Neural progenitor cell (in vitro differentiated cells): ENCODE data around the gene HAO2. TPM values are rescaled to one million over a fixed set of nuclear protein-coding genes. Genes with fewer than 3 reads are reported as not detected.

Experiments used
- DNase-seq: peaks from one replicate; pipeline ENCODE4 v3.0.0-alpha.2; 2016; ENCODE audit warnings: low spot score
- H2AFZ ChIP-seq: fragments of 200-600 bp; sonication (generic); replicated peaks from 2 replicates; pipeline ENCODE4 v1.6.1; 2016; ENCODE audit warnings: antibody characterized with exemption
- H3F3A ChIP-seq: fragments of 200-600 bp; sonication (generic); 2 replicates; pipeline ENCODE4 v1.6.1; 2016; ENCODE audit warnings: antibody characterized with exemption, low read depth
- H3K27ac ChIP-seq: fragments of 200-600 bp; sonication (generic); 2 replicates; pipeline ENCODE4 v1.5.1; 2016; ENCODE audit warnings: mild to moderate bottlenecking
- H3K27me3 ChIP-seq: fragments of 200-600 bp; sonication (generic); 2 replicates; pipeline ENCODE4 v1.6.1; 2016; ENCODE audit warnings: mild to moderate bottlenecking, moderate library complexity
- H3K36me3 ChIP-seq: fragments of 200-600 bp; sonication (generic); 2 replicates; pipeline ENCODE4 v1.5.1; 2016
- H3K4me1 ChIP-seq: fragments of 200-600 bp; sonication (generic); 2 replicates; pipeline ENCODE4 v1.6.1; 2016; ENCODE audit warnings: mixed run types
- H3K4me2 ChIP-seq: fragments of 200-600 bp; sonication (generic); 2 replicates; pipeline ENCODE4 v1.6.1; 2016
- H3K4me3 ChIP-seq: fragments of 200-600 bp; sonication (generic); 2 replicates; pipeline ENCODE4 v1.5.1; 2016
- H3K79me2 ChIP-seq: fragments of 200-600 bp; sonication (generic); 2 replicates; pipeline ENCODE4 v1.6.1; 2016; ENCODE audit warnings: low read depth
- H3K9ac ChIP-seq: fragments of 200-600 bp; sonication (generic); 2 replicates; pipeline ENCODE4 v1.6.1; 2016
- H3K9me3 ChIP-seq: fragments of 200-600 bp; sonication (generic); 2 replicates; pipeline ENCODE4 v1.5.1; 2016; ENCODE audit warnings: low read depth
- H4K20me1 ChIP-seq: fragments of 200-600 bp; sonication (generic); 2 replicates; pipeline ENCODE4 v1.6.1; 2016; ENCODE audit warnings: low read depth
- H3K27ac Mint-ChIP-seq: 3 replicates; pipeline ENCODE4 v1.8.0; 2021; ENCODE audit warnings: mixed read lengths
- H3K27me3 Mint-ChIP-seq: 2 replicates; pipeline ENCODE4 v1.8.0; 2022; ENCODE audit warnings: low read depth, mild to moderate bottlenecking, inconsistent platforms, moderate library complexity, mixed read lengths; ENCODE audit not compliant: insufficient read depth
- H3K36me3 Mint-ChIP-seq: 3 replicates; pipeline ENCODE4 v1.8.0; 2021; ENCODE audit warnings: mixed read lengths
- H3K4me1 Mint-ChIP-seq: 3 replicates; pipeline ENCODE4 v1.8.0; 2021; ENCODE audit warnings: mixed read lengths
- H3K4me3 Mint-ChIP-seq: 3 replicates; pipeline ENCODE4 v1.8.0; 2021; ENCODE audit warnings: mild to moderate bottlenecking, moderate library complexity, mixed read lengths
- H3K9me3 Mint-ChIP-seq: 3 replicates; pipeline ENCODE4 v1.8.0; 2020; ENCODE audit warnings: mixed read lengths
- EZH2 ChIP-seq: fragments of 200-600 bp; sonication (generic); IDR thresholded peaks from 2 replicates; pipeline ENCODE4 v1.6.1; 2017; ENCODE audit warnings: antibody characterized with exemption, mild to moderate bottlenecking, moderate library complexity
- EZH2phosphoT487 ChIP-seq: fragments of 200-600 bp; sonication (generic); IDR thresholded peaks from 2 replicates; pipeline ENCODE4 v1.6.1; 2017; ENCODE audit warnings: antibody characterized with exemption
- total RNA-seq: library from RNA; depleted of rRNA; stranded (reverse); fragments of >200 nt; gene quantifications from 2 replicates; pipeline ENCODE4 v1.2.3, GENCODE V29; 2015; ENCODE audit warnings: low replicate concordance
- TF ChIP-seq, protein P1 (sequence below): fragments of 200-600 bp; sonication (generic); IDR thresholded peaks from 2 replicates; pipeline ENCODE4 v1.5.1; 2017; ENCODE audit warnings: antibody characterized with exemption, mild to moderate bottlenecking

Gene HAO2
- total RNA-seq, 1 donor from 2014 or later, result not detected

DNA sequence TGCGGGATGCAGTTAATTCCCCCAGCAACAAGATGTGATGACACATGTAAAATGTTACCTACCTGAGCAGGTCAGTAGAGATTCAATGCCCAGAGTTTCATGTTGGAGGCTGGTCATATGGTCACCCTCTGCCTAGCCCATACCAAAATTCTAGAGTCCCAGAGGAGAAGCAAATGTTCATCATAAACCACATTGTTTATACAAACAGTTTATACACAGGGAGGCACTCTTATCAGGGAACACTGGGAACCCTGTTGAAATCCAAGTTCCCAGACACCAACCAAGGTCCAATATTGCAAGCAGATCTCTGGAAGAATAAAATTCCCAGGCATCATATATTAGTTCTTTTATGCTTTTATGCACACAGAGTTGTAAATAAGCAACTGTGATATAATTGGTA lies 10.5 kb downstream of the HAO2 start:
- Mint-ChIP-seq H3K4me1 (no peaks in the 10 kb centered on the region), H3K9me3 (no peaks in the 10 kb centered on the region), H3K27ac (no peak overlapping the region), H3K27me3 (peaks cover 3% of the 10 kb centered on the region), H3K36me3 (no peaks in the 10 kb centered on the region), H3K4me3 (no peak overlapping the region)
- Histone ChIP-seq H2AFZ (no peak overlapping the region), H3K79me2 (no peaks in the 10 kb centered on the region), H3K9ac (no peak overlapping the region), H3K4me1 (no peaks in the 10 kb centered on the region), H3K27ac (no peak overlapping the region), H3K27me3 (no peaks in the 10 kb centered on the region), H3K4me3 (no peak overlapping the region), H3K9me3 (no peaks in the 10 kb centered on the region), H3K4me2 (no peak overlapping the region), H3K36me3 (no peaks in the 10 kb centered on the region), H3F3A (no peaks in the 10 kb centered on the region), H4K20me1 (no peaks in the 10 kb centered on the region)
- TF ChIP-seq, protein P1, sequence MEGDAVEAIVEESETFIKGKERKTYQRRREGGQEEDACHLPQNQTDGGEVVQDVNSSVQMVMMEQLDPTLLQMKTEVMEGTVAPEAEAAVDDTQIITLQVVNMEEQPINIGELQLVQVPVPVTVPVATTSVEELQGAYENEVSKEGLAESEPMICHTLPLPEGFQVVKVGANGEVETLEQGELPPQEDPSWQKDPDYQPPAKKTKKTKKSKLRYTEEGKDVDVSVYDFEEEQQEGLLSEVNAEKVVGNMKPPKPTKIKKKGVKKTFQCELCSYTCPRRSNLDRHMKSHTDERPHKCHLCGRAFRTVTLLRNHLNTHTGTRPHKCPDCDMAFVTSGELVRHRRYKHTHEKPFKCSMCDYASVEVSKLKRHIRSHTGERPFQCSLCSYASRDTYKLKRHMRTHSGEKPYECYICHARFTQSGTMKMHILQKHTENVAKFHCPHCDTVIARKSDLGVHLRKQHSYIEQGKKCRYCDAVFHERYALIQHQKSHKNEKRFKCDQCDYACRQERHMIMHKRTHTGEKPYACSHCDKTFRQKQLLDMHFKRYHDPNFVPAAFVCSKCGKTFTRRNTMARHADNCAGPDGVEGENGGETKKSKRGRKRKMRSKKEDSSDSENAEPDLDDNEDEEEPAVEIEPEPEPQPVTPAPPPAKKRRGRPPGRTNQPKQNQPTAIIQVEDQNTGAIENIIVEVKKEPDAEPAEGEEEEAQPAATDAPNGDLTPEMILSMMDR, result no peak
- TF ChIP-seq EZH2, result no peak
- no peak for TF ChIP-seq EZH2phosphoT487
- no peak for DNase-seq

DNA sequence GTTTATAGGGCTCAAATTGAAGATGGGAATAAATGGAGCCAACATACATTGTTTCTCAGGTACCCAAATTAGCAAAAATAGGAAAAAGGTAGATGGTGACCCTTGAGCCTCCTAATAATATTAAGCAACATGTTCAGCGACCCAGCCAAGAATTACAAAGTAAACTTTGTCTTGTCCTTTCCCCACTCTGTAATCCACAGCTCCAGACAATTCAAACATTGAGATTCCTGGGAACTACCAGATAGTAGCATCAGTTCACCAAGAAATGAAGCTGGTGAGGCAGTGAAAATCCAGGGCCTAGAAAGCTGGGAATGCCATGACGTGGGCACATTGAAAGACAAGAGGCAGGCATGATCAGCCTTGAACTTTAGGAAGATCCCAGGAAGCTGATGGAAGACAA lies 11.7 kb downstream of the HAO2 start:
- no peaks in the 10 kb centered on the region for H3F3A ChIP-seq
- H3K4me1 ChIP-seq, result no peaks in the 10 kb centered on the region
- no peak overlapping the region for H3K9ac ChIP-seq
- H3K79me2 ChIP-seq, result no peaks in the 10 kb centered on the region
- TF ChIP-seq EZH2phosphoT487 (no peak), EZH2 (no peak)
- TF ChIP-seq, protein P1, result no peak
- DNase-seq, result no peak
- H3K4me1 Mint-ChIP-seq, result no peaks in the 10 kb centered on the region
- H3K27ac Mint-ChIP-seq, result no peak overlapping the region
- H4K20me1 ChIP-seq, result no peaks in the 10 kb centered on the region
- no peaks in the 10 kb centered on the region for H3K9me3 Mint-ChIP-seq
- peaks cover 3% of the 10 kb centered on the region for H3K27me3 Mint-ChIP-seq
- H3K9me3 ChIP-seq, result no peaks in the 10 kb centered on the region
- no peak overlapping the region for H2AFZ ChIP-seq
- H3K4me3 ChIP-seq, result no peak overlapping the region
- no peak overlapping the region for H3K4me2 ChIP-seq
- H3K36me3 ChIP-seq, result no peaks in the 10 kb centered on the region
- H3K27ac ChIP-seq, result no peak overlapping the region
- no peaks in the 10 kb centered on the region for H3K27me3 ChIP-seq
- no peak overlapping the region for H3K4me3 Mint-ChIP-seq
- no peaks in the 10 kb centered on the region for H3K36me3 Mint-ChIP-seq

- TF ChIP-seq, protein P1, result no peak
- TF ChIP-seq EZH2 (no peak), EZH2phosphoT487 (no peak)
- no peaks in the 10 kb centered on the region for H3K9me3 ChIP-seq
- no peaks in the 10 kb centered on the region for H3K9me3 Mint-ChIP-seq
- no peak overlapping the region for H3K27ac Mint-ChIP-seq
- H3K4me1 Mint-ChIP-seq, result no peaks in the 10 kb centered on the region
- peaks cover 3% of the 10 kb centered on the region for H3K27me3 Mint-ChIP-seq
- H3K79me2 ChIP-seq, result no peaks in the 10 kb centered on the region
- H3K4me2 ChIP-seq, result no peak overlapping the region
- no peaks in the 10 kb centered on the region for H3K27me3 ChIP-seq
- H3K36me3 Mint-ChIP-seq, result no peaks in the 10 kb centered on the region
- no peaks in the 10 kb centered on the region for H4K20me1 ChIP-seq
- no peaks in the 10 kb centered on the region for H3F3A ChIP-seq
- no peak overlapping the region for H3K27ac ChIP-seq
- no peak overlapping the region for H3K9ac ChIP-seq
- no peak overlapping the region for H2AFZ ChIP-seq
- H3K36me3 ChIP-seq, result no peaks in the 10 kb centered on the region
- no peak for DNase-seq
- H3K4me1 ChIP-seq, result no peaks in the 10 kb centered on the region
- no peak overlapping the region for H3K4me3 ChIP-seq
- no peak overlapping the region for H3K4me3 Mint-ChIP-seq
Measured at GRCh38 chr1:119380983-119381662, 12.5 kb downstream of the HAO2 start.
